T follicular helper cell (primary cell): Measurements from ENCODE around the gene HTRA1.

Source experiments
- DNase-seq: peaks from one replicate; pipeline ENCODE4 v3.0.0-alpha.2; 2020; ENCODE audit warnings: low read depth

The HTRA1 gene

DNA sequence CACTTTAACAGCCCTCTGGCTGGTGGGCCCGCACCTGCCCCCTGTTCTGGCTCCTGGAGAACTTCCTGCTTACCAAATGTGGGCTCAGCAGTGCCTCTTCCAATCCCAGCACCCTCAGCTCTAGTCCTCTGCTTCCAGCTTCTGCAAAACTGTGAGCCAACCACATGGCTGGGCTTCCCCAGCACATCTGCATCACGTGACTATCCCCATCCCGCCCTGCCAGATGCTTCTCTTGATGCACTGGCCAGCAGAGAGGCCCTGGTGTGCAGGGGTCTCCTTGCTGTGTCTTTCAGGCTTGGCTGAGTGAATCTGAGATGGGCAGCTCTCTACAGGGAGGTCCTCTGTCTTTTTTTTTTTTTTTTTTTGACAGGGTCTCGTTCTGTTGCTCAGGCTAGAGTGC is 55.4 kb downstream of the HTRA1 start:
- no peak for DNase-seq

DNA sequence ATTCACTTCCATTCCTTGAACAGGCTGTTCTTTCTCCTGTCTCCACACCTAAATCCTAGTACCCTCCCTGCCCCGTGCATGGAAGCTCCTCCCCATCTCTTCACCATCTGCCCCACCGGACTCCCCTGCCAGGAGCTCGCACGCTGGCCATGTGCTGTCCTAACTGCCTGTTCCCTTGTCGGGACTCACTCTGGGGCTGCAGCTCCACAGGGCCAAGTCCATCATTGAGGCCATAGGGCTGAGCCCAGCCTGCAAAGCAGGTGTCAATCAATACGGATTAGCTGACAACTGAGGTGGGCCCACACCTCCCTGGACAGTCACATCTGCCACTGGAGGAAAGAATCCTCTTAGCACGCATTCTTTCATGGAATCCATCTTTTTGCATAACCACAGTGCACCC is 57.8 kb downstream of the HTRA1 start:
- DNase-seq: no peak

DNA sequence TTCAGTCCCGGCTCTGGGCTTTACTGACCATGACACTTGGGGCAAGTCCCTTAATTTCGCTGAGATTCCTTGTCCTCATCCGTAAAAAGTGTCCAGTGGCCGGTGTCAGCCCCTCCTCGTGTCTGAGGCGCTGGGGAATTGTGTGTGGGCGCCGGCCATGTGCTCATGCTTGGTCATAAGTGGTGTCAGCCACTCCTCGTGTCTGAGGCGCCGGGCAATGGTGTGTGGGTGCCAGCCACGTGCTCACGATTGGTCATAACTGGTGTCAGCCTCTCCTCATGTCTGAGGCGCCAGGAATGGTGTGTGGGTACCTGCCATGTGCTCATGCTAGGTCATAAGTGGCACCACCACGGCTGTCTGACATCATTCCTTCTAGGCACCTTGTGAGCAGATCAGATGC is 58.5 kb downstream of the HTRA1 start:
- no peak for DNase-seq

DNA sequence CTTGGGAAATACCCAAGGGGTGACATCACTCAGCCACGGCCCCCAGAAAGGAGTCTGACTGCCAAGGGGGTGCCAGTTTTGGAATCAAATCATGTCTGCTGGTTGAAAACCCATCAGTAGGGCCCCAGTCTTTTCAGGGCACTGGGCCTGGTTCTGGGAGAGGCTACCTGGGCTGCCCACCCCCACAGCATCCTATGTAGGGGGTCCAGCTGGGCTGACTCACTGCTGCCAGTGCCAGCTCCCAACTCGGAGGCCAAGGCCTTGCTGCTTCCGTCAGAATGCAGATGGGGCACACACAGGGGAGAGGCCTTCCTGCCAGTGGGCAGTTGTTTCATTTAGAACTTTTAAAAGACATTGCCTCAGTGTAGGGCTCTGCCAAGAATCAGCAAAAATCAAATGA is 59.7 kb downstream of the HTRA1 start:
- DNase-seq: no peak

DNA sequence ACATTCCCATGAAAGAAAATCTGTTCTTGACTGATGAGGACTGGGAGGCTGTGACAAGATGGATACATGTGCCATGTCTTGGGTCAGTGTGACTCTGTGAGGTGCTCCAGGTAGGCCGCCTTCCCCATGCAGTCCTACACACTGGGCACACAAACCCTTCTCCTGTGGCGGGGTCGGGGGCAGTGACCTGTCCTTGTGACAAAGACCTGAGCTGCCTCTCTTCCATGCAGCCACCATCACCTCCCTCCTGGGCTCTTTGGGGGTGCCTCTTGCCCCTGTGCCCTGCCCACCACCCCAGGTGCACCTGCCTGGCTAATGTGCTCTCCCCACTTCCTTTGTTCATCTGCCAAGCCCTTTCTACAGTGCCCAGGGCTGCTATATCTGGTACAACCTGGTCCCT is 63.5 kb downstream of the HTRA1 start:
- DNase-seq: no peak

DNA sequence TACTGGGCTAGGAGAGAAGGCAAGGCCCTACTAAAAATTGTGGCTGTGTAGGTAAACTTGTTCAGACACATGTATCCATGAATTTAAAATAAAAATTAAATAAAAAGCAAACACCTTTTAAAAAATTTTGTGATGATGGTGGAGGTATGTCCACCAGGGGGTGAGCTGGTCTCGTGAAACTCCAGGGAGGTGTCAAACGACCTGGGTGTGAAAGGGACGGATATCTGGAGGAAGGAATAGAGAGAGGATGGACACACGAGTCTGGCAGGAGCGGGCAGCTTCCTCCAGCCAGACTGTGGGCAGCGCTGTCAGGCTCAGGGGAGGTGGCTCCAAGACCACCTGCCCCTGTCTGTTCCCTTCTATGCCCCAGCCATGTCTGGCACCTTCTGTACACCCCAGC is 64.4 kb downstream of the HTRA1 start:
- DNase-seq: no peak

DNA sequence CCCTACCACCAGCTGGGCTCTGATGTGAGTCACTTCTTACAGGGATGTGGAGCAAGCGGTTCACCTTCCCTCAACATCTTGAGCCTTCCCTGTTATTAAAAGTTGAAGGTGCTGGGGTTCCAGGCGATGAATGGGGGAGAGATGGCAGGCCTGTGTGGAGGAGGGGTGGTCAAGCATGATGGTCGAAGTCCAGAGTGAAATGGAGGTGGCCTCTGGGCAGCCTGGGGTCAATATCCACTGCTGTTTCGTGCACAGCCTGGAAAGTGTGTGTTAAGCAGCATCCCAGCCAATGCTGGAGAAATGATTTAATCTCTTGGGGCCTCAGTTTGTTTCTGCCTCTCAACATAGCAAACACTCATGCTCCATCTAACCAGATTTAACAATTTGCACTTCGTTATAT is 65.5 kb downstream of the HTRA1 start:
- DNase-seq: no peak

DNA sequence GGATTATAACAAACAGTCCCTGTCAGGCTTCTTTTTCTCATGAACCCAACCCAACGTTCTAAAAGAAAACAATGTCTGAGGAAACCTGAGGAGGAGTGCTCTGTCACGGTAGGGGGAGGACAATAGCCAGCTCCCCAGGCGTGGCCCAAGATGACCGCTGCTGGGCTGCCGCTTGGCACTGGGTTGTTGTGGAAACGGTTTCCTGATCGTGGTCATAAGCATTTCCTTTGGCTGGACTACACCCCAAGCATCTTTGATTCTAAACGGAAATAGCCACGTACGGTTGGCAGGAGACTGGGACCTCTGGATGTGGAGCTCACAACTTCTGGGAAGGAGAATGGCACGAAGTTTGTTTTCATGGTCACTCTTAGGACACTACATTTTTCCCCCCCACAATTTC is 68.8 kb downstream of the HTRA1 start:
- DNase-seq: no peak

DNA sequence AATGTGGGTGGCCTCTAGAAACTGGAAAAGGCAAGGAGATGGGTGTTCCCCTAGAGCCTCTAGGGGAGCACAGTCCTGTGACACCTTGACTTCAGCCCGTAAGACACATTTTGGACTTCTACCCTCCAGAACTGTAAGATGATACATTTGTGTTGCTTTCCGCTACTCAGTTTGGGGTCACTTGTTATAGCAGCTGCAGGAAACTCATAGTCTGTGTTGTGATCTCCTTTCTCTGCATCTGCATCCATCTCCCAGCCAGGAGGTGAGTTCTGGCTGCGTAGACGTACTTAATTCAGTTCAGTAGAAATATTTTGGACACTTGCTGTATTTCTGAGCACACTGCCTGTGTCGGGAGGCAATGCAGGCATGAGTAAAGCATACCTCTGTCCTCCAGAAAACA is 69.9 kb downstream of the HTRA1 start:
- DNase-seq: no peak

DNA sequence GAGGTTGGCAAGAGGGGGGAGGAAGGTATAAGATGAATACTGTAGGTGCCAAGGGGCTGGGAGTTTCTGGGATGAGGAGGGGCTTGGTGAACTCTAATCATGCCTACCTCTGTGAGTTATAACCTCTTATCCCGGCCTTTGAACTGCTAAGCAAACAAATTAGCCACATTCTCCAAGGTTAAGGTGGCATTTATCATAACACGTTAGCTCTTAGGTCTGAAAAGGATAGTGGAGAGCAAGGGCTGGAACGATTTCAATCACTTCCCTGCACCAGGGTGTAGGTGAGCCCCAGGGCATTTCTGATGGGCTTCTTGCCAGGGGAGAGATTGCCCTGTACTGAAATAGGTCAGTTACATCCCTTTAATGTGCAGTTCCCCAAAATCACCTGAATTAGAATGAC is 70.6 kb downstream of the HTRA1 start:
- DNase-seq: no peak

DNA sequence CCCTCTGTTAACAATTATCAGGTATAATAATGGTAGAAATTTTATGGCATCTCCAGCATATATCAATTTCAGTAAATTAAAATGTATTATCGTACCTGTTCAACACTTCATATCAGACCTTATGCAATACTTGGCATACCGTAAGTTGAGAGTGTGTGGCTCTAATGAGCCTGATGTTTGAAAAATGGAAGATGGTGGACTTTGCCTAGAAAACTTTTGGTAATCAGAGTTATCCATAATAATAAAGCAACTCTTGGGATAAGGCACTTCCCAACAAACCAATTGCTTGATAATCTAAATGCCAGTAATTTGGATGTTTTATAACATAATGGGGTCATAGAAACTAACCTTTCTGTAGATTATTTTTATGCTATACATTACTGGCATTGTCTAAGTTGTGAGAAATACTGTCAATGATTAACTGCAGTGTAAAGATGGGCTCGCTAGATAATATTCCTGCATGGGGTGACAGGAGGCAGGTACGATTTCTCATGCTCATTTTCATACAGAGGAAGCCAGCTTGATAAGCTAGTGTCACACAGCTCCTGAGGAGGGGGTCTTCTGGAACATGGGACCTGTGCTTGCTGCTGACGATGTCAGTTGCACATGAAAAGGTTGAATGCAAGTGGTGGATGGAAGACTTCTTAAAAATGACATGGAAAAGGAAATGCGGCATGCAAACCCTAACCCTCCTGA is 71.4 kb downstream of the HTRA1 start:
- DNase-seq: no peak

DNA sequence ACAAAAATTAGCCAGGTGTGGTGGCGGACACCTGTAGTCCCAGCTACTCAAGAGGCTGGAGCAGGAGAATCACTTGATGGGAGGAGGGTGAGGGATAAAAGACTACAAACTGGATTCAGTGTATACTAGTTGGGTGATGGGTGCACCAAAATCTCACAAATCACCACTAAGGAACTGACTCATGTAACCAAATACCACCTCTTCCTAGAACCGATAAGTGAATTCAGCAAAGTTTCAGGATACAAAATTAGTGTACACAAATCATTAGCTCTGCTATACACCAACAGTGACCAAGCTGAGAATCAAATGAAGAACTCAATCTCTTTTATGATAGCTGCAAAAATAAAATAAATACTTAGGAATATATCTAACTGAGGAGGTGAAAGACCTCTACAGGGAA is 76.2 kb downstream of the HTRA1 start:
- DNase-seq: no peak

DNA sequence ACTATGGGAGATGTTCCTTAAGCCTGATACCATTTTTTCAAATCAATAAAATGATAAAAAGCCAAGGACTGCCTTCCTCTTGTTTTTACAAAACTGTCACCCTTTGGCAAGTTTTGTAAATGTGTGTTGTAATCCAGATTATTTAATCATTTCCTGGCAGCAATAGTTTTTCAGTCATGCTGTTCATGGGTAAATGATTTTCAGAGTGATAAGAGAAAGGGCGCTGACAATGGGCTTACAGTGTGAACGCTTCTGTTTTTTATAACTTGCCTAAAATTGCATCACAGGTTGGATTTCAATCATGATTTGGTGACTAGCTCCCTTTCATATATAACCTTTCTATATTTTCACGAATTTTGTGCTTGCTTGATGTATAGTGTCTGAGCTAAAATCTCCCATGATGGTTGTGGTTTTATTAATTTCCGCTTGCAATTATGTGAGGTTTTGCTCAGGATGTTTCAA is 80.2 kb downstream of the HTRA1 start:
- DNase-seq: no peak

DNA sequence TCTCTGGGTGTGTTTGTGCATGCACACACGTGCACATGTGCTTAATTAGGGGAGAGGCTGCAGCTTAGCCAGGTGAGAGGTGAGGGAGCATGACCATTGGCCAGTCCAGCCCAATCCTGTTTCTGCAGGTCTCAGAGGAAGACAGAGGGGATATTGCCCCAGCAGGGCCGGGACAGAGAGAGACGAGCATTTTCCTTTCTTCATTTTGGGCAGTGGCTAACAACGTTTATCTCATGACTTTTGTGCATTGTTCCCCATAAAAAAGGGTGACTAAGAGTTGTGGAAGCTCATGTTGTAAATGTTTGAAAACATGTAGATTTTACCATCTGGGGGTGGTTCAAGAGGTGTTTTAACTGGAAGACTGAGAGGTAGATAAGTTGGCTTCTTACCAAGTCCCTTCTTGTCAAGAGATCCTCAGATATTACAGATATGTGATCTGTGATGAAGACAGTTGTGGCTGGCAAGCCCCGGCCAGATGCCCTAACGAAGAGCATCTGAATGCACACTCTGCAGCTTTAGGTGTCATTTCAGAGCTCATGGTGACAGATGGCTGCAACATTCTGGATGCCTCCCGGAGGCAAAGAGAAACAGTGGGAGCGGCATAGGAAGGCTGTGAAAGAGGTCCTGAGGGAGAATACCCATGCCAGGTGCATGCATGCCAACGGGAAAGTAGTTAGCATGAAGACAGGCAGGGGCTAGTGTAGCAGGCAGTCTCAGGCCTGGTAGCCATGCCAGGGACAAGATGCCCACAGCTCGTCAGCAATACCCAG is 82.5 kb downstream of the HTRA1 start:
- no peak for DNase-seq

DNA sequence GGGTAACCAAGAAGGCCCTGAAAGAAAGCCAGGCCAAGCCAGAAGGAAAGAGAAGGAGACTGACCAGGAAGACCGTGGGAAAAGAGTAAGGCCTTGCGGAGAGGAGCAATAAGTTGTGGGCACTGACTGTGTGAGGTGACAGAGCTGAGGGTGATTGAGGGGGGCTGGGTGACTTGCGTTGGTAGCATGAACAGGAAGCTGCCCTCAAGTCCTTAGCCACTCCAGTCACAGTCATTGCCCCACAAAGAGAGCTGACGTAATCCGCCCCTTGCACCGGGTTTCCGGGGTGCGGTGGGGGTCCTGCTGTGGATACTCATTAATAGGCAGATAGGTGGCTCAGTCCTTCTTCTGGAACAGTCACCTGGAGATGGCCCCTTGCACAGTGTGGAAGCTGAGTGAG is 83.1 kb downstream of the HTRA1 start:
- no peak for DNase-seq

DNA sequence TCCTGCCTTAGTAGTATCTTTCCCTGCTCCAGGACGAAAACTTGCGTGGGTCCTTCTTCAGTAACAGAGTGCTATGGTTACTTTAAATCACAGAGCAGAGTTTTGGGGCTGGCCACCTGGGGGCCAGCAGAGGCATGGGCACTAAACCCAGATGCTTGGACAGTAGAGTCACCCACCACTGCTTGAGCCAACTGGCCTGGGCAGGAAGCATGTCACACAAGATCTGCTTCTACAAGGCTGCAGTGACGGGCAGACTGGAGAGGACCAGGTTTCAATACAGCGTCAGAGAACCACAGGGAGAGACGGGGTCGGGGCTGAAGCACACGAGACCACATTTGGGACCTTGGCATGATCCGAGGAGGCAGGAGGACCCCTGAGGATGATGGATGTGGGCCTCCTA is 84.9 kb downstream of the HTRA1 start:
- DNase-seq: no peak

DNA sequence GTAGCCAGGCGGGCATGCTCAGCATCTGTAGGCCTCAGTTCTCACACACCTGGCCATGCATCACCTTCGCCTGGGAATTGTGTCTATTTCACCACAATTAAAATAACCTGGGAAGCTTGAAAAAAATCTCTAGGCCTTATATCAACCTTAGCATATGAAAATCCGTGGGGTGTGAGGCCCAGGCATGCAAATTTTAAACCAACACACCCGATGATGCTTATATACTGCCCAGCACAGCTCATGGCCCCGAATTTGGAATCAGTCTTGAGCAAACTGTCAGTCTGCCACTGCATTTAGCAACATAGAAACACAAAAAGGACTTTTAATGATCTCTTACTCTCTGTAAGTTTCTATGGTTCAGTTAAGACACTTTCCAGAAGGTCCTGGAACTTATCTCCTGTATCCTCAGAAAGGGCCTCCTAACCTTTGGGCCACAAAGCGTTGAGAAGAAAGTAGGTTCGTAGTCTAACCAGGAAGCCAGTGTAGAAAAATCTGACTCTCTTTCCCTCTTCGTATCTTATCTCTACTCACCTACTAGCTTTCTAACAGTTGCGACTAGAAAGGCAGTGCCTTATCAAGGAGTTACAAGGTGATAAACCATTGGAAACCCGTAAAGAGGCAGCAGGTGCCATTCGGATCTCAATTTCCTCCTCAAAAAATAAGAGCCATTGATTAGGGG is 87.2 kb downstream of the HTRA1 start:
- no peak for DNase-seq

DNA sequence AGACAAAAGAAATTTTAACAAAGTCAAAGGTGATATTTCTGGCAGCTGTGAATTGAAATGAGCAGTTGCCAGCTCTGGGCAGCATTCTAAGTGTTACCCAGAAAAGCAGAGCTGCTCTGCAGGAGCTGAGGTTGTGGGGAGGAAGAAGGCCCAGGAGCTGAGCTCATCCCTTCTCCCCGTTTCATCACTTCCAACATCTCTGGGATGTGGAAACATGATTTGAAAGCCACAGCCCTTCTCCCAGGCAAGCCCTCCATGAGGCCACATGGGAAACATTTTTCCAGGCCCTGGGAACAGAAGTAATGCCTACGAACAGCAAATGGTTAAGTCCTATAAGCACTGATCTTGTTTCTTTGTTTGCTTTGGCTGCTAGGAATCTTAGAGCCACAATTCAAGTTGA is 88.3 kb downstream of the HTRA1 start:
- DNase-seq: no peak

DNA sequence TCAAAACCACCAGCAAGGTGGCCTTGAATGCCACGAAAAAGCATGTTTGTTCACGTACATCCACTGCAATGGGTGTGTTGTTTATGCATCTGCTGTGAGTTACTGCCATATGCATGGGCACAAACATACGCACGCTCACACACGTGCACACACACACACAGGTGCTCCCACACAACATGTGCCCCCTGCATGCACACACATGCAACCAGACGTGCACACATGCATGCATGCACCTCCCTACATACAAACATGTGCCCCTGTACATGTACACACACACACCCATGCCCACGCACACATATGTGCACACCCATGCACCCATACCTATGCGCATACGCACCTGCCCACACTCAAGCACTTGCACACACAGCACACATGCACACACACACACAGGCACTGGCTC is 89.1 kb downstream of the HTRA1 start:
- DNase-seq: no peak

DNA sequence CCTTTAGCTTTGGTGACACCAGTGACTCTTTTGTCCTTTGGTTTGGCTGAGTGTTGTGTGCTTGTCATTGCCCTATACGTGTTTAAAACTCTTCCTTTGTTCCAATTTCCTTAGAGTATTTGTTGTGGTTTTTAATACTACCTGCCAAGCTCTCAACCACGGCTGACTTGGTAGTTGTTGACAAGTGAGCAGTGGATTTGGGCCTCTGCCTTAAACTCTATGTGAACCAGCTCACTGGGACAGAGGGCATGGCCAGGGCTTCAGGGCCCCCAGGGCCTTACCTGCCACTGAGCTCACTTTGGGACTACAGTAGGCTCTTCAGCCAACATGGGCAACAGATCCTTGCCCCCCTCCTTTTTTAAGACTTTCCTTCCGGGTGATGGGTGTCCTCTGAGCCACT is 89.6 kb downstream of the HTRA1 start:
- DNase-seq: no peak

DNA sequence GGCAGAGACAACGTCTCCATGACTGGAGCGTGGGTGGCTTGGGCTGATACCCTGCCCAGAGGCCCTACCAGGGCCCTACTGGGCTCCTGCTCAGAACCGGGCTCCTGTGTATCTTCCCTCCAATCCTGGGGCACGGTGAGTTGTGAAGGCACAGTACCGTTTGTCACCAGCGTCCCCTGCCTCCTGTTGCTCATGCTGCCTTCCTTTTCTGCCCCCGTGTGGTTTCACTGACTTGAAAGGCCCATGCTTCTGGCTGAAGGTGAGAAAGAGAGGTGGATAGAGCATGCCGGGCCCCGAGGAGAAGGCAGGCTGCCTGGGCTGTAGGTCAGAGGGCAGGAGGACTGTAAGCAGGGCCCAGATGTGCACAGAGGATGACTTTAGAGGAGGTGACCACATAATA is 90.1 kb downstream of the HTRA1 start:
- DNase-seq: no peak

DNA sequence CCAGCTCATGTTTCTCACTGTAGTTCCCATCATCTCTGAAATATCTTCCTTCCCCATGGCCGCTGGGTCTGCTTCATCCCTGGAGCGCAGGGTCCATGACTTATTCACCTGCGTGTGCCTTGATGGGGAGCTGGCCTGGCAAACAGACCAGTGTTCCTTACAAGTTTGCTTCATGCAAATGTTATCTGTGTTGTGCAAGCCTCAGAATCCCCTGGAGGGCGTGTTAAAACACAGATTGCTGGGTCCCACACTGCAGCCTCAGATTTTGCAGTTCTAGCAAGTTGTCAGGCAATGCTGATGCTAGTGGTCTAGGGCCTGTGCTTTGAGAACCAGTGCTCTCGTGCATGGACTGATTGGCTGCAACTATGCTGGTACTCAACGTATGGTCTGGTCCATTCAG is 92.0 kb downstream of the HTRA1 start:
- no peak for DNase-seq
